GM12891 (cell line): ENCODE results near the gene PDZRN3.

Source experiments
- POLR2A ChIP-seq: IDR thresholded peaks from 2 replicates; pipeline ENCODE4 v1.6.1; 2011; ENCODE audit warnings: low read depth, low read length, control low read depth
- POLR2AphosphoS5 ChIP-seq: IDR thresholded peaks from 2 replicates; pipeline ENCODE4 v1.6.1; 2011; ENCODE audit warnings: low read depth, low read length, control low read depth
- POU2F2 ChIP-seq: IDR thresholded peaks from 2 replicates; pipeline ENCODE4 v1.6.1; 2011; ENCODE audit warnings: low read depth, mild to moderate bottlenecking, control low read depth, low read length, moderate library complexity
- SPI1 ChIP-seq: IDR thresholded peaks from 2 replicates; pipeline ENCODE4 v1.6.1; 2011; ENCODE audit warnings: low read depth, low read length, control low read depth

GRCh38 chr3:73378207-73378606 lies 246.5 kb downstream of the PDZRN3 start:
- TF ChIP-seq POLR2AphosphoS5 (no peak), POLR2A (no peak), POU2F2 (no peak), SPI1 (no peak)
